Dermis blood vessel endothelial cell (primary cell): ENCODE measurements around the gene COL4A2. TPM values are rescaled to one million over a fixed set of nuclear protein-coding genes. Genes with fewer than 3 reads are reported as not detected.
A peak's percentile ranks its signal among the peaks of the same experiment; 100 is the strongest.

Experiments
- DNase-seq: peaks from one replicate; pipeline ENCODE4 v3.0.0; 2010
- total RNA-seq: library from RNA; depleted of rRNA; stranded (reverse); fragments of >200 nt; gene quantifications from 2 replicates; pipeline ENCODE4 v1.2.3, GENCODE V29; 2014

The COL4A2 gene
- total RNA-seq, 1 donor from 2014 or later = 1,320 TPM

GRCh38 chr13:110341445-110342244 is 34.6 kb downstream of the COL4A2 start:
- DNase-seq = peak; percentile 85

- DNase-seq = no peak
Measured at GRCh38 chr13:110342474-110342873, 35.4 kb downstream of the COL4A2 start.

- DNase-seq = no peak
Measured at GRCh38 chr13:110343241-110343865, 36.3 kb downstream of the COL4A2 start.

- DNase-seq = no peak
Measured at GRCh38 chr13:110344320-110344719, 37.2 kb downstream of the COL4A2 start.

- DNase-seq = no peak
Measured at GRCh38 chr13:110345266-110345665, 38.2 kb downstream of the COL4A2 start.

- no peak for DNase-seq
Measured at GRCh38 chr13:110345701-110346100, 38.6 kb downstream of the COL4A2 start.

- no peak for DNase-seq
Measured at GRCh38 chr13:110346661-110347067, 39.6 kb downstream of the COL4A2 start.

GRCh38 chr13:110347088-110347487 is 40.0 kb downstream of the COL4A2 start:
- no peak for DNase-seq

GRCh38 chr13:110347535-110348308 is 40.6 kb downstream of the COL4A2 start:
- peak; percentile 88 for DNase-seq

- DNase-seq = no peak
Measured at GRCh38 chr13:110348309-110349105, 41.4 kb downstream of the COL4A2 start.

GRCh38 chr13:110349239-110349638 is 42.2 kb downstream of the COL4A2 start:
- no peak for DNase-seq

- DNase-seq = no peak
Measured at GRCh38 chr13:110350049-110350448, 43.0 kb downstream of the COL4A2 start.

GRCh38 chr13:110350509-110350908 is 43.4 kb downstream of the COL4A2 start:
- no peak for DNase-seq

- DNase-seq = no peak
Measured at GRCh38 chr13:110351636-110352420, 44.7 kb downstream of the COL4A2 start.

- DNase-seq = no peak
Measured at GRCh38 chr13:110352735-110353134, 45.7 kb downstream of the COL4A2 start.

GRCh38 chr13:110353339-110353977 is 46.4 kb downstream of the COL4A2 start:
- no peak for DNase-seq

- DNase-seq = no peak
Measured at GRCh38 chr13:110354123-110354627, 47.1 kb downstream of the COL4A2 start.

GRCh38 chr13:110354715-110355473 is 47.8 kb downstream of the COL4A2 start:
- no peak for DNase-seq

- DNase-seq = no peak
Measured at GRCh38 chr13:110356362-110356761, 49.3 kb downstream of the COL4A2 start.

GRCh38 chr13:110358381-110358780 is 51.3 kb downstream of the COL4A2 start:
- DNase-seq = no peak
